Mammary epithelial cell (primary cell): Measurements from ENCODE around the gene MRPS26.

Experiments used
- CTCF ChIP-seq, 2 donors: IDR thresholded peaks in 1 of 2; conservative IDR thresholded peaks in 1 of 2; 2 replicates each; pipeline ENCODE4 v1.5.1; 2011 to 2012; ENCODE audit warnings: inconsistent platforms in 2 of 2, low read length in 2 of 2, mild to moderate bottlenecking in 2 of 2, control low read depth in 1 of 2, low read depth in 1 of 2; ENCODE audit not compliant: insufficient read depth in 1 of 2; ENCODE audit errors: extremely low read depth in 1 of 2
- EZH2 ChIP-seq: IDR thresholded peaks from 2 replicates; pipeline ENCODE4 v1.6.1; 2012; ENCODE audit warnings: low read length, inconsistent platforms, borderline replicate concordance

DNA sequence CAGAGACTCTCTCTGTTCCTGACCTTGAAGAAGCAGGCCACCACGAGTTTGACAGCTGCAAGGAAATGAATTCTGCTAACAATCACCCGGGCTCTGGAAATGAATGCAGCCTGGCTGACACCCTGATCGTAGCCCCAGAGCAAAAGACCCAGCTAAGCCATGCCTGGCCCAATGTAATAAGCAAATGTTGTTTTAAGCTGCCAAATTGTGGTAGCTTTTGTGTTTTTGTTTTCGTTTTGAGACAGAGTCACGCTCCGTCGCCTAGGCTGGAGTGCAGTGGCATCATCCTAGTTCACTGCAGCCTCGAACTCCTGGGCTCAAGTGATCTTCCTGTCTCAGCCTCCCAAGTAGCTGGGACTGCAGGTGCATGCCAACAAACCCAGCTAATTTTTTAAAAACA, 22.2 kb downstream of the MRPS26 start:
- TF ChIP-seq CTCF (conservative IDR thresholded peaks at IDR 0.05 in 1 of 2, IDR thresholded peaks at IDR 0.05 in 1 of 2; ENCODE audit: extremely low read depth in 1 of 2, insufficient read depth in 1 of 2, low read depth in 1 of 2, low read length in 2 of 2) (no peak), EZH2 (no peak)
